ENCODE results near the gene AHRR.

AHRR gene

DNA sequence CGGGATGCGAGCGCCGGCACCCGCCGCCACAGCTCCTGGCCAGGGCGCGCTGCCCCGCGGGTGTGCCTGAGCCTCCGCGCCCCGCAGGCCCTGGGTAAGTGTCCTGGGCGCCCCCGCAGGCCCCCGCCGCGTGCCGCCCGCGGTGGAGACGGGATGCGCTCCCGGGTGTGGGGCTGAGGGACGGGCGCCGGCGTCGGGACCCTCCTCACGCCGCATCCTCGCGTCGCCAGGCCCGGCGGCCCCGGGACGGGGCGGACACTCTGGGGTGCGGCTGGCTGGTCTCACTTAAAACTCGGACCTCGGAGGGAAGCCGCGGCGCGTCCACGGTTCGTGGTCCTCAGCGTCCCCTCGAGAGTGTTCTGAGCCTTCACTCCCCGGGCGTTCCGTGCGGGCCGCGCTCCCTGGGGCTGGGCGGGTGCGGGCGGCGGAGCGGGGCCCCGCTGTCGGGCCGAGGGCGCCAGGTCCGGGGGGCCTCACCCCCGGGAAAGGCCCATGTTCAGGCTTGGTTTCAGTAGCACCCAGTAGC, 275 bp downstream of the AHRR start:
- DNase-seq: peak; percentile 63

DNA sequence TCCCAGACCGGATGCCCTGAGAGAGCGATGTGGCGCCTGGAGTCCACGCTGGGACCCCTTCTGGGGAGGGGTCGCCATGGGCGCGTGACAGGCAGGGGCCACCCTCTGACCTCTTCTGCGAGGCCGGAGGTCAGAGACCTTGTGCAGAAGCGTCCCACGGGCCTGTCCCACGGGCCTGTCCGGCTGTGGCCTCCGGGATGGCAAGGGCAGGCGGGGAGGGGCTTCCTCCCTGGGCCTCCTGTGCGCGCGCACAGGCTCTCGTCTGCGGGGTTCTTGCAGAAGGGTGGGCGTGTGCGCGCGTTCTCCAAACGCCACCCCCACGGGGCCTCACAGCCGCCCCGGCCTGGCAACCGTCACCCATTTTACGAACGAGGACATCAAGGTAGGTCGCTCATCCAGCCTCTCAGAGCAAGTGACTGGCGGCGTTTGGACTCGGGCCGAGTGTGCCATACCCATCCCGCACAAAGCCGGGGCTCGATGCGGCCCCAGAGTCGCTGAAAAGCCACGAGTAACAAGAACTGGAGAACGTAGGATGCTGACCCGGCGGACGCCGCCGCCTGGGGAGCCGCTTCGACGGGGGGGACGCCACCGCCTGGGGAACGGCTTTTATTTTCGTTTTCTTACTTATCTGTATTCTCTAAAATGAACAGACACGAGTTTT, 897 bp downstream of the AHRR start:
- DNase-seq: peak; percentile 73

- peak; percentile 57 for DNase-seq
Observed at GRCh38 chr5:322942-323879, 1.7 kb downstream of the AHRR start.

DNA sequence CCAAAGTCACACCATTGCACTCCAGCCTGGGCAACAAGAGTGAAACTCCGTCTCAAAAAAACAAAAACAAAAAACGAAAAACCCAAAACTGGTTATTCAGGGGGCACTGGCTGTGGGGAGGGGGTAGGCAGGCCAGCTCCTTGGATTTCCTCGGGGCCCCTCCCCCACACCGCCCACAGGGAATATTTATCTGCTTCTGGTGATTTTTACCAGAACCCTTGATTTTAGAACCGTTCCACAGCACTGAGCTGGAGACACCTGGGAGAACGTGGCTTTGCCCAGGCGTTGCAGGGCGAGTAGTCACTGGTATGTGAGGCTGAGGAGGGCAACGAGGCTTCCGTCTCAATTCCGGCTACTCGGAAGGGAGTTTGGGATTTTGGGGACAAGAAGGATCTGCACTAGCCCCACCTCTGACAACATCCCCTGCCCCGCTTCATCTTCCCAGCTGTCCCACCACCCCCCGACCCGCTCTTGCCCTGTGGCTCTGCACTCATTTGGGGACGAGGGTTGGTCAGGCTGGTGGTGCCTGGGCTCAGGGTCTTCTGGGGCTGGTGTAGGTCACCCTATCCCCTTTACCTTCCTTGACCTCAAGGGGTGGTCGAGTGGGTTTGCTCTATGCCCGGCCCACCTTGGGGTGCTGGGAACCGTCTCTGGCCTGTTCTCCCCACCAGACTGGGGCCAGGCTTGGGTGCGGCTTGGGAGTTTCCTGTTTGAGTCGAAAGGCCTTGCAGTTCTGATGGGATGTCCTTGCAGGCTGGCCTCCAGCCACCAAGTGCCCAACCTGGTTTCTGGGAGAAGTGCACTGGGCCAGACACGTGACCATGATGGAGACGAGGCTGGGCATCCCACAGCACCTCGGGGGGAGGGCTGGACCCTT, 3.5 kb downstream of the AHRR start:
- no peak for DNase-seq

DNA sequence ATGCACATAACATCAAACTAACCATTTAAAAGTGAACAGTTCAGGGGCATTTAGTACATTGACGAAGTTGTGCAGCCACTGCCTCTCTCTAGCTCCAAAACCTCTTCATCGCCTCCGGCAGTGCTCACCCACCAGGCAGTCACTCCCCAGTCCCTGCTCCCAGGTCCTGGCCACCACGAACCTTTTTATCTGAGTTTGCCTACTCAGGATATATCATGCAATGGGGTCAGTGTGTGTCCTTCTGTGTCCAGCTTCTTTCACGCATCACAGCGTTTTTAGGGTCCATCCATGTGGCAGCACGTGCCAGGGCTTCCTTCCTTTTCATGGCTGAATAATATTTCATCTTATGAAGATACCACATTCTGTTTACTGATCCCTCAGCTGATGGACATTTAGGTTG, 4.6 kb downstream of the AHRR start:
- no peak for DNase-seq

DNA sequence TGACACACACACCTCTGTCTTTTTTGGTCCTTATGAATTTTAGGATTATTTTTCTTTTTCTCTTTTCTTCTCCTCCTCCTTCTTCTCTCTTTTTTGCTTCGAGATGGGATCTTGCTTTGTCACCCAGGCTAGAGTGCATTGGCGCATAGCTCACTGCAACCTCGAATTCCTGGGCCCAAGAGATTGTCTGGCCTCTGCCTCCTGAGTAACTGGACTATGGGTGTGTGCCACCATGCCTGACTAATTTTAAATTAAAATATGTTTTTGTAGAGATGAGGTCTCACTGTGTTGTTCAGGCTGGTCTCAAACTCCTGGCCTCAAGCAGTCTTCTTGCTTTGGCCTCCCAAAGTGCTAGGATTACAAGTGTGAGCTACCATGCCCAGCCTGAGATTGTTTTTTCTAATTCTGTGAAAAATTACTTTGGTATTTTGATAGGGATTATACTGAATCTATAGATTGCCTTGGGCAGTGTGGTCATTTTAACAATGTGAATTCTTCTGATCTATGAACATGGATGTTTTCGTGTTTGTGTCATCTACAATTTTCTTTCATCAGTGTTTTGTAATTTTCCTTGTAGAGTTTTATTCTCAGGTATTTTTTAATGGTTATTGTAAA, 7.7 kb downstream of the AHRR start:
- no peak for DNase-seq

- no peak for DNase-seq
Observed at GRCh38 chr5:329768-330167, 8.3 kb downstream of the AHRR start.

GRCh38 chr5:332843-333242, 11.3 kb downstream of the AHRR start:
- DNase-seq: peak; percentile 76

DNA sequence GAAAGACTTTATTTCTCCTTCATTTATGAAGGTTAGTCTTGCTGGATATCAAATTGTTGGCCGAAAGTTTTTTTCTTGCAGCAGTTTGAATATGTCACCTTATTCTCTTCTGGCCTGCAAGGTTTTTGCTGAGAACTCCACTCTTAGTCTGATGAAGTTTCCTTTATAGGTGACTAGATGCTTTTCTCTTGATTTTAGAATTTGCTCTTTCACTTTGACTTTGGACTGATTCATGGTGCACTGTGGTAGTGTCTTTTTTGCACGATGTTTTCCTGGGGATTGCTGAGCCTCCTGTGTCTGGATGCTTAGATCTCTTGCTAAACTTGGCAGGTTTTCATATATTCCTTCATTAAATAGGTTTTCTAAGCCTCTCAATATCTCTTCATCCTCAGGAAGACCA, 12.4 kb downstream of the AHRR start:
- no peak for DNase-seq

- peak; percentile 60 for DNase-seq
Observed at GRCh38 chr5:334903-335739, 13.6 kb downstream of the AHRR start.

DNA sequence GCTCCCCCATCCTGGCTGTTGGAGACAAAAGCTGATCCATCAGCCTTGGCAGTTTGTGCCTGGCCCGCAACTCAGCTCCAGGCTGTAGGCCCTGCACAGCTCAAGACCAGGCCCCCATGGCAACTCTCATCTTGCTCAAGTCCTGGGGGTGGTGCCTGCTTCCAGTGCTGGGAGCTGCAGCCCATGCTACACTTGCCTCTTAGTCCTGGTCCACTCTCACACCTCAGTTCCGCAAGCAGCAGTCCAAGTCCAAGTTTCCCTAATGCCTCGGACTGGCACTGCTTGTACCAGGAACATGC, 14.2 kb downstream of the AHRR start:
- no peak for DNase-seq

DNA sequence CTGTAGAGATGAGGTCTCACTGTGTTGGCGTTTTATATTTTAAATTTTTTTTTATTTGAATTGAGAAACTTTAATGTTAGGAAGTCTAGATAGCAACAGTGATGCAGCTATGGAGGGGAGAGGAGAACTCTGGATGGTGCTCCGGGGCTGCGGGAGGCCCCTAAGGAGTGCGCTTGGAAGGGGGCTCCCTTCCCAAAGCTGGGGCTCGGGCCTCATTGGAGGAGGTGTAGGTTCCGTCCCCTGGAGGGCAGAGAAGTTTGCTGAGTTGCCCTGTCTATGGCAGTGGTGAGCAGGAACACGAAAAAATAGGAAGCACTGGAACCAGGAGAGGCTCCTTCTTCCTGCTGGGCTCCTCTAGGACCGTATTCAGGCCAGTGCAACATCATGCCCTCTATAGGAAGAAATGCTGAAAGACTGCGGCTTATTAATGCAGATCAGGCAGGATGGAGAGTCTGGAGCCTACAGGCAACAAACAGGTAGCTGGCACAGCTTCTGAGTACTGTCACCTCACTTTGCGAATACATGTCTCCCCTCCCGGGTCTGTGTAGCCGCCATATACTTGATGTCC, 16.1 kb downstream of the AHRR start:
- DNase-seq: no peak

DNA sequence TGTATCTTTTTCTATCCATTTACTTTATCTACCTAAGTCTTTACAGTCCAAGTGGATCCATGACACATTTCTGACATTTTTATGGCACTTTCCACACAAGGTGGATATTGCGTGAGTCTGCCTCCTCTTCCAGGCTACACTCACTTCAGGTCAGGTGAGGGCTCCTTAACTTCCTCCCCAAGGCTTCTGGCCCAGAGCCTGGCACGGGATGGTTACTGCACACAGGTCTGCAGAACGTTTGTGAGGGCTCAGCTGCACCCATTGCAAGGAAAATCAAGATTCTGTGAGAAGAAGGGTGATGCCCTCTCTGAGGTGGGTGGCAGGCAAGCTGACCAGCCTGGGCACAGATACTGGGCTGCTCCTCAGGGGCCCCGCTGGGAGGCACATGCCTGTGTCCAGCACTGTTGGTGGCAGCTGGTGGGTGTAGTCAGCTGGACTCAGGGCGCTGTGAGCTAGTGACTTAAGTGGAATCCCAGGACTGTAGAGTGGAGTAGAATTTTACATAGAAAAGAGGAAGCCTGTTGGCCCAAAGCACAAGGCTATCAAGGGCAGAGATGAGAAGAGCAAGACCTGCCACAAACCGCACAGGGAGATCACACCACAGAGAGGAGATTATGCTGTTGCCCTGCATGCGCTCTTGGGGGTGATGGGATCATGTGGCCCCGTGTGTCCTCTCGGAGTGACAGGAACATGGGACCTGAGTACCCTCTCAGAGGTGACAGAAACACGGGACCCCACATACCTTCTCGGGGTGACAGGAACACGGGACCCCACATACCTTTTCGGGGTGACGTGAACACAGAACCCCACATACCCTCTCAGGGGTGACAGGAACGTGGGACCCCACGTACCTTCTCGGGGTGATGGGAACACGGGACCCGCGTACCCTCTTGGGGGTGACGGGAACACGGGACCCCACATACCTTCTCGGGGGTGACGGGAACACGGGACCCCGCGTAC, 21.3 kb downstream of the AHRR start:
- peak; percentile 54 for DNase-seq

DNA sequence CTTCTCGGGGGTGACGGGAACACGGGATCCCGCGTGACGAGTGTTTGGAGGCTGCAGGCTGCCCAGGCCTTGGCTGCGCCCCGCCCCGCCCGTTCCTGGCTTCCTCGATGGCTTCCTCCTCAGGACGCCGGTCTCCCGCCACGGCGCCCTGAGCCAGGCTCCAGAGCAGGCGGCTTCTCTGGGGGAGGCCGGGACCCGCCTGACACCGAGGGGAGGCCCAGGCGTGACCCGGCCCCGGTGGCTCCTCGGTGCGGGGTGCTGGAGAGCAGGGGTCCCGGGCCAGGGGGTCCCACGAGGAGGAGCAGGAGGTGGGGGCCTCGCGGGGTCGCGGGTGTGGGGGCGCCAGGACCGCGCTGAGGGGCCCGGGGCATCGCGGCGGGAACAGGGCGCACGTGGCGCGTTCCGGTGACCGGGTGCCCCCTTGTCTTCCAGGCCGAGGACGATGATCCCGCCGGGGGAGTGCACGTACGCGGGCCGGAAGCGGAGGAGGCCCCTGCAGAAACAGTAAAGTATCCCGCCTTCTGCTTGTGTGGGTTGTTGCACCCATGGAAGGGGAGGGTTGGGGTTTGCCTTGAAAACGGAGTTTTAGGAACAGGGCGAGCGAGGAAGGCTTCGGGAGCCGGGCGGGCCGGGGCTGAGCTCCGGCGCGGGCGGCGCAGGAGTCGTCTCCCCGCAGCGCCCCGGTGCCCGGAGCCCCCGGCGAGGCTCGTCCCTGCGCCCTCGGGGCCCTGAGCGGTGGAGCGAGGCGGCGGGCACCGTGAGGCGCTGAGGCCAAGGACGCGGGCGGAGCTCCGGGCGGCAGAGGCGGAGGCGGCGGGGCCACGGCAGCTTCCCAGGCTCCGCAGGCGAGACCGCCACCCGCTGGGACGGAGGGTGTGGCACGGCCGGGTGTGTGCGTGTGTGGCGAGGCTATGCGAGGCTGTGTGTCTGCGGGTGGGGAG, 22.2 kb downstream of the AHRR start:
- peak; percentile 83 for DNase-seq

DNA sequence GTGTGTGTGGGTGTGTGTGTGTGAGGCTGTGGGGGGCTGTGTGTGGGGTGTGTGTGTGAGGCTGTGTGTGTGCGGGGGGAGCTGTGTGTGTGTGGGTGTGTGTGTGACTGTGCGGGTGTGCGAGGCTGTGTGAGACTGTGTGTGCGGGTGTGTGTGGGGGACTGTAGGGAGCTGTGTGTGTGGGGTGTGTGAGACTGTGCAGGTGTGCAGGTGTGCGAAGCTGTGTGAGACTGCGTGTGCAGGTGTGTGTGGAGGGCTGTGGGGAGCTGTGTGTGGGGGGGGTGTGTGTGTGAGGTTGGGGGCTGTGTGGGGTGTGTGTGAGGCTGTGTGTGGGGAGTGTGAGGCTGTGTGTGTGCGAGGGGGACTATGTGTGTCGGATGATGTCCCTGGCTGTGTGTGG, 23.2 kb downstream of the AHRR start:
- peak; percentile 54 for DNase-seq

- peak; percentile 62 for DNase-seq
Observed at GRCh38 chr5:345404-346195, 24.1 kb downstream of the AHRR start.

DNA sequence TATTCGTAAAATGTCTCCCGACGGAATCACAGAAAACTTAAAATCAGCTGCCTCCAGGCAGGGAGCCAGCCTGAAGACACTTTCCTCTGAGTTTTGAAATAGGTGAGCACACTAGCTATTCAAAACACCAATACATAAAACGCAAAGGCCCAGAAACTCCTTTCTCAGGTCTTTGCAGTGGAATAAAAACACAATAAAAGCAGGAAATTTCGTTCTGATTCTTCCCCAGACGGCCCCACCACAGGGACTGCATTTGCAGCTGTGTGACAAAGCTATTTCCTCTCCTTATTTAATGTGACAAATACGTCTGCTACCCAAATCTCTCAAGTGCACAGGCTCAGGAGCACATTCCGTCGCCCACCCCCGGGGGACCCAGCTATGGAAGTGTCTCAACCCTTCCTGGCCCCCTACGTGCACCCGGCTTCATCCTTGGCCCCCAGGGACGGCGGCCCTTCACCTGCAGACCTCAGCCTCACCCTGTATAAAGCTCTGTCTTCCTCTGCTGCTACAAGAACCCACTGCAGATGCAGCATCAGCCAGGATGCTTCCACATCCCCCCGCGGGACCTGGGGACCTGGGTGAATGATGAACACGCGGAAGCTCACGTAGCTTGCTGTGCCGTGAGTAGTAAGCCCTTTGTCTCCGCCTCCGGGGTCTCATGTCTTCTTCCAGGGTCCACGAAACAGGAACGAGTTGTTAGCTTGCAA, 24.9 kb downstream of the AHRR start:
- DNase-seq: peak; percentile 60

Data from activated effector memory CD4-positive, alpha-beta T cell treated with anti-CD3 and anti-CD28 coated beads, Interleukin-2, amount 50 U/mL, for 16 hours (primary cell).